ENCODE results near the gene CADPS. TPM values are rescaled to one million over a fixed set of nuclear protein-coding genes. Genes with fewer than 3 reads are reported as not detected.

The CADPS gene
- polyA plus RNA-seq, 2 of the 4 experiments (the other 2 are of a cell fraction): not detected

DNA sequence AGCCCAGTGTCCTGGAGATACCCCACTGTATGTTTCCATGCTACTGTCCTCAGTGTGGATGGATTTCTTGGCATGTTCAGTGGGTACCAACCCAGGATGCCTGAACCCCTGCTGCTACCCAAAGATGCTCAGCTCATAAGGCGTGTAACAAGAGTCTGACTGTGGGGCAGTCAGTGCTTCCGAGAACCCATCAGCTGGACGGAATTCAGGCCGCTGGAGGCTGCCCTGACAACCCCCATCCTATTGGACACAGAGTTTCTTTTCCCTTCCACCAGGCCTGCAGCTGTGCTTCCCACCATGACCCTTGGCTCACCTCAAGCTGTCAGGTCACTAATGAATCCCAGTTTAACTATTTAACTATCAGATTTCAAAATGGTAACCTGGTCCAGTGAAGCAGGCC lies 277.7 kb downstream of the CADPS start:
- DNase-seq (ENCODE audit: low read depth in 1 of 2, low spot score in 1 of 2) (no peak), FAIRE-seq (no peak), ATAC-seq (no peak)
- Histone ChIP-seq H3K27ac (no peak overlapping the region), H3K4me3 (no peak overlapping the region), H3K9me3 (no peaks in the 10 kb centered on the region), H3K4me2 (no peak overlapping the region), H3K4me1 (peaks cover 6% of the 10 kb centered on the region; the same call in 1 of the 3 replicates)
- CTCF ChIA-PET: no interaction called here
- TF ChIP-seq POLR2AphosphoS2 (conservative IDR thresholded peaks at IDR 0.05; ENCODE audit: low read length): no peak
- no peak for TF ChIP-seq PHF8 (IDR thresholded peaks at IDR 0.05; ENCODE audit: borderline replicate concordance, low read depth)
- no peak for TF ChIP-seq RFX5 (IDR thresholded peaks at IDR 0.05)
- TF ChIP-seq, protein P1, sequence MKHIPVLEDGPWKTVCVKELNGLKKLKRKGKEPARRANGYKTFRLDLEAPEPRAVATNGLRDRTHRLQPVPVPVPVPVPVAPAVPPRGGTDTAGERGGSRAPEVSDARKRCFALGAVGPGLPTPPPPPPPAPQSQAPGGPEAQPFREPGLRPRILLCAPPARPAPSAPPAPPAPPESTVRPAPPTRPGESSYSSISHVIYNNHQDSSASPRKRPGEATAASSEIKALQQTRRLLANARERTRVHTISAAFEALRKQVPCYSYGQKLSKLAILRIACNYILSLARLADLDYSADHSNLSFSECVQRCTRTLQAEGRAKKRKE (CRISPR knock-in tag; IDR thresholded peaks at IDR 0.05; ENCODE audit: low read depth): no peak
- TF ChIP-seq NPAS2 (CRISPR knock-in tag; IDR thresholded peaks at IDR 0.05; ENCODE audit: borderline replicate concordance): no peak
- TF ChIP-seq CBX2 (IDR thresholded peaks at IDR 0.05; ENCODE audit: borderline replicate concordance, low read depth): no peak
- TF ChIP-seq, protein P2, sequence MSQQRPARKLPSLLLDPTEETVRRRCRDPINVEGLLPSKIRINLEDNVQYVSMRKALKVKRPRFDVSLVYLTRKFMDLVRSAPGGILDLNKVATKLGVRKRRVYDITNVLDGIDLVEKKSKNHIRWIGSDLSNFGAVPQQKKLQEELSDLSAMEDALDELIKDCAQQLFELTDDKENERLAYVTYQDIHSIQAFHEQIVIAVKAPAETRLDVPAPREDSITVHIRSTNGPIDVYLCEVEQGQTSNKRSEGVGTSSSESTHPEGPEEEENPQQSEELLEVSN (IDR thresholded peaks at IDR 0.05; ENCODE audit: borderline replicate concordance, low read depth): no peak
- no peak for TF ChIP-seq HOXB5 (CRISPR knock-in tag; IDR thresholded peaks at IDR 0.05)
- TF ChIP-seq, protein P3, sequence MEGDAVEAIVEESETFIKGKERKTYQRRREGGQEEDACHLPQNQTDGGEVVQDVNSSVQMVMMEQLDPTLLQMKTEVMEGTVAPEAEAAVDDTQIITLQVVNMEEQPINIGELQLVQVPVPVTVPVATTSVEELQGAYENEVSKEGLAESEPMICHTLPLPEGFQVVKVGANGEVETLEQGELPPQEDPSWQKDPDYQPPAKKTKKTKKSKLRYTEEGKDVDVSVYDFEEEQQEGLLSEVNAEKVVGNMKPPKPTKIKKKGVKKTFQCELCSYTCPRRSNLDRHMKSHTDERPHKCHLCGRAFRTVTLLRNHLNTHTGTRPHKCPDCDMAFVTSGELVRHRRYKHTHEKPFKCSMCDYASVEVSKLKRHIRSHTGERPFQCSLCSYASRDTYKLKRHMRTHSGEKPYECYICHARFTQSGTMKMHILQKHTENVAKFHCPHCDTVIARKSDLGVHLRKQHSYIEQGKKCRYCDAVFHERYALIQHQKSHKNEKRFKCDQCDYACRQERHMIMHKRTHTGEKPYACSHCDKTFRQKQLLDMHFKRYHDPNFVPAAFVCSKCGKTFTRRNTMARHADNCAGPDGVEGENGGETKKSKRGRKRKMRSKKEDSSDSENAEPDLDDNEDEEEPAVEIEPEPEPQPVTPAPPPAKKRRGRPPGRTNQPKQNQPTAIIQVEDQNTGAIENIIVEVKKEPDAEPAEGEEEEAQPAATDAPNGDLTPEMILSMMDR (IDR thresholded peaks at IDR 0.05): no peak
- no peak for TF ChIP-seq SREBF2 (IDR thresholded peaks at IDR 0.05)
- no peak for TF ChIP-seq FOXS1 (CRISPR knock-in tag; IDR thresholded peaks at IDR 0.05)
- TF ChIP-seq SMC3 (IDR thresholded peaks at IDR 0.05): no peak
- no peak for TF ChIP-seq RCOR1 (IDR thresholded peaks at IDR 0.05; ENCODE audit: low read depth, low read length)
- no peak for TF ChIP-seq POLR2A (IDR thresholded peaks at IDR 0.05; ENCODE audit: low read length)
- TF ChIP-seq CHD2 (IDR thresholded peaks at IDR 0.05; ENCODE audit: low read length, partially characterized antibody): no peak
- TF ChIP-seq, protein P4, sequence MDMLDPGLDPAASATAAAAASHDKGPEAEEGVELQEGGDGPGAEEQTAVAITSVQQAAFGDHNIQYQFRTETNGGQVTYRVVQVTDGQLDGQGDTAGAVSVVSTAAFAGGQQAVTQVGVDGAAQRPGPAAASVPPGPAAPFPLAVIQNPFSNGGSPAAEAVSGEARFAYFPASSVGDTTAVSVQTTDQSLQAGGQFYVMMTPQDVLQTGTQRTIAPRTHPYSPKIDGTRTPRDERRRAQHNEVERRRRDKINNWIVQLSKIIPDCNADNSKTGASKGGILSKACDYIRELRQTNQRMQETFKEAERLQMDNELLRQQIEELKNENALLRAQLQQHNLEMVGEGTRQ (IDR thresholded peaks at IDR 0.05): no peak
- no peak for TF ChIP-seq KDM5A (IDR thresholded peaks at IDR 0.05)
- TF ChIP-seq, protein P5, sequence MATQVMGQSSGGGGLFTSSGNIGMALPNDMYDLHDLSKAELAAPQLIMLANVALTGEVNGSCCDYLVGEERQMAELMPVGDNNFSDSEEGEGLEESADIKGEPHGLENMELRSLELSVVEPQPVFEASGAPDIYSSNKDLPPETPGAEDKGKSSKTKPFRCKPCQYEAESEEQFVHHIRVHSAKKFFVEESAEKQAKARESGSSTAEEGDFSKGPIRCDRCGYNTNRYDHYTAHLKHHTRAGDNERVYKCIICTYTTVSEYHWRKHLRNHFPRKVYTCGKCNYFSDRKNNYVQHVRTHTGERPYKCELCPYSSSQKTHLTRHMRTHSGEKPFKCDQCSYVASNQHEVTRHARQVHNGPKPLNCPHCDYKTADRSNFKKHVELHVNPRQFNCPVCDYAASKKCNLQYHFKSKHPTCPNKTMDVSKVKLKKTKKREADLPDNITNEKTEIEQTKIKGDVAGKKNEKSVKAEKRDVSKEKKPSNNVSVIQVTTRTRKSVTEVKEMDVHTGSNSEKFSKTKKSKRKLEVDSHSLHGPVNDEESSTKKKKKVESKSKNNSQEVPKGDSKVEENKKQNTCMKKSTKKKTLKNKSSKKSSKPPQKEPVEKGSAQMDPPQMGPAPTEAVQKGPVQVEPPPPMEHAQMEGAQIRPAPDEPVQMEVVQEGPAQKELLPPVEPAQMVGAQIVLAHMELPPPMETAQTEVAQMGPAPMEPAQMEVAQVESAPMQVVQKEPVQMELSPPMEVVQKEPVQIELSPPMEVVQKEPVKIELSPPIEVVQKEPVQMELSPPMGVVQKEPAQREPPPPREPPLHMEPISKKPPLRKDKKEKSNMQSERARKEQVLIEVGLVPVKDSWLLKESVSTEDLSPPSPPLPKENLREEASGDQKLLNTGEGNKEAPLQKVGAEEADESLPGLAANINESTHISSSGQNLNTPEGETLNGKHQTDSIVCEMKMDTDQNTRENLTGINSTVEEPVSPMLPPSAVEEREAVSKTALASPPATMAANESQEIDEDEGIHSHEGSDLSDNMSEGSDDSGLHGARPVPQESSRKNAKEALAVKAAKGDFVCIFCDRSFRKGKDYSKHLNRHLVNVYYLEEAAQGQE (IDR thresholded peaks at IDR 0.05): no peak
- TF ChIP-seq, protein P6, sequence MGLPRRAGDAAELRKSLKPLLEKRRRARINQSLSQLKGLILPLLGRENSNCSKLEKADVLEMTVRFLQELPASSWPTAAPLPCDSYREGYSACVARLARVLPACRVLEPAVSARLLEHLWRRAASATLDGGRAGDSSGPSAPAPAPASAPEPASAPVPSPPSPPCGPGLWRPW (IDR thresholded peaks at IDR 0.05): no peak
- WGBS (ENCODE audit: missing lambda C conversion rate): 33% methylated on average over 1 of the region's 4 CpGs
- POLR2A ChIA-PET: no interaction called here

DNA sequence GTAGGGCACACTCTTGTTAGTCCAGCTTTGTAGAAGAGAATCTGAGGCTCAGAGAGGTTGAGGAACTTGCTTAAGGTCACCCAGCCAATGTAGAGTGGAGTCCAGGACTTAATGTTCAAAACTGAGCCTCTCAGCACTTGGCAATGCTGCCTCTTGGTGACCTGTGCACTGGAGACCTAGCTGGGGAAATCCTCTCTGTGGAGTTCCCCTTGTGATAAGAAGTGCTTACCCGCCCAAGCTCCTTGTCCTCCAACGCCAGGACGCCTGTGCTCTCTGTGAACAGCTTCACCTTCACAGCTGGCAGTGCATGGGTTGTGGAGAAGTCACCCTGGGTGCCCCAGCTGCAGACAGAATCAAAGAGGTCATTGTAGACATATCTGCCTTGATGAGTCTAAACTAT lies 282.8 kb downstream of the CADPS start:
- TF ChIP-seq, protein P1 (CRISPR knock-in tag; IDR thresholded peaks at IDR 0.05; ENCODE audit: low read depth): no peak
- TF ChIP-seq HOXA7 (CRISPR knock-in tag; IDR thresholded peaks at IDR 0.05) (no peak), CHD2 (IDR thresholded peaks at IDR 0.05; ENCODE audit: low read length, partially characterized antibody) (no peak), HDAC2 (IDR thresholded peaks at IDR 0.05) (no peak), HOXB5 (CRISPR knock-in tag; IDR thresholded peaks at IDR 0.05) (no peak), FOXS1 (CRISPR knock-in tag; IDR thresholded peaks at IDR 0.05) (no peak), RCOR1 (IDR thresholded peaks at IDR 0.05; ENCODE audit: low read depth, low read length) (no peak), KDM5A (IDR thresholded peaks at IDR 0.05) (no peak), POLR2AphosphoS2 (conservative IDR thresholded peaks at IDR 0.05; ENCODE audit: low read length) (no peak), MAZ (IDR thresholded peaks at IDR 0.05; ENCODE audit: borderline replicate concordance, low read depth, low read length) (no peak), SREBF2 (IDR thresholded peaks at IDR 0.05) (no peak), KDM1A (IDR thresholded peaks at IDR 0.05; ENCODE audit: low read depth) (no peak), ZSCAN20 (CRISPR knock-in tag; IDR thresholded peaks at IDR 0.05) (no peak), CHD4 (IDR thresholded peaks at IDR 0.05; ENCODE audit: borderline replicate concordance) (no peak)
- TF ChIP-seq, protein P7, sequence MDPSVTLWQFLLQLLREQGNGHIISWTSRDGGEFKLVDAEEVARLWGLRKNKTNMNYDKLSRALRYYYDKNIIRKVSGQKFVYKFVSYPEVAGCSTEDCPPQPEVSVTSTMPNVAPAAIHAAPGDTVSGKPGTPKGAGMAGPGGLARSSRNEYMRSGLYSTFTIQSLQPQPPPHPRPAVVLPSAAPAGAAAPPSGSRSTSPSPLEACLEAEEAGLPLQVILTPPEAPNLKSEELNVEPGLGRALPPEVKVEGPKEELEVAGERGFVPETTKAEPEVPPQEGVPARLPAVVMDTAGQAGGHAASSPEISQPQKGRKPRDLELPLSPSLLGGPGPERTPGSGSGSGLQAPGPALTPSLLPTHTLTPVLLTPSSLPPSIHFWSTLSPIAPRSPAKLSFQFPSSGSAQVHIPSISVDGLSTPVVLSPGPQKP (IDR thresholded peaks at IDR 0.05; ENCODE audit: low read depth, low read length): no peak
- DNase-seq (ENCODE audit: low read depth in 1 of 2, low spot score in 1 of 2) (no peak), FAIRE-seq (no peak), ATAC-seq (no peak)
- WGBS (ENCODE audit: missing lambda C conversion rate): 20% methylated on average over 1 of the region's 3 CpGs
- H3K4me1 ChIP-seq: no peaks in the 10 kb centered on the region
- H3K4me3 ChIP-seq: no peak overlapping the region
- POLR2A ChIA-PET: no interaction called here
- H3K27ac ChIP-seq: no peak overlapping the region
- H3K9me3 ChIP-seq: no peaks in the 10 kb centered on the region
- CTCF ChIA-PET: no interaction called here
- no peak overlapping the region for H3K4me2 ChIP-seq

All from A549 (cell line).